NCI-H187 (cell line): Measurements from ENCODE around the gene RAB39B.

Source experiments
- DNase-seq, 2 experiments: peaks; one replicate each; lab custom pipeline; 2025; lab: John Stamatoyannopoulos, UW

The RAB39B gene

DNA sequence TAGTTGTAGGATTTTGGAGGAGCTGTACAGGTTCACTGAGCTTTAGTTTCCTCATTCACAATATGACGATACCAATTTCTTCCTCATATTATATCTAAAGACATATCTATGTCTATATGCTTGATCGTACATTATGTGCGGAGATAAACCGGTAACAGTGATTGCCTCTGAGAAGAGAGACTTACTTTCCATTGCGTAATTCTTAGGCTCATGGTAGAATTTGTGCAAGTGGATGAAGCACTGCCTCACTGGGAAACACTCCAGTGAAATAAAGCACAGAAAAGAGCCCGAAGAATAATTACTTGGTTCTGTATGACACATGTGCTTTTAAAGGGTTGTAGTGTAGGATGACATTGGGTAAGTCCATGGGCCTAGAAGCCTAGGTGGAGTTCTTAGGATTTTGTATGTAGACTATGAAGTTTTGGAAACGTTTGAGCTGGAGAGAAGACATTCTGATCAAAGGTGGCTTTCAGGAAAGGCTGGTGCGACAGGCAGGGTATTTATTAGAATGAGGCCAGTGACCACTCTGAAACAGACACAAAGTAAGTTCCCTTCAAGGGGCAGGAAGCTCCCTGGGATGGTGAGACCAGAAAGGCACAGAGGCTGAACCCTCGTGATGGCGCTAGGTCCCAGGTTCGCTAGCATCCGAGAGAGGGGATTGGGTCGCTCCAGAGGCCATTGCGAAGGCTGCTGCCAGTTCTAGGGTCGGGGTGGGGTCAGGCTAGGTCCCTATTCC is 48.7 kb downstream of the RAB39B start:
- DNase-seq, result no peak

DNA sequence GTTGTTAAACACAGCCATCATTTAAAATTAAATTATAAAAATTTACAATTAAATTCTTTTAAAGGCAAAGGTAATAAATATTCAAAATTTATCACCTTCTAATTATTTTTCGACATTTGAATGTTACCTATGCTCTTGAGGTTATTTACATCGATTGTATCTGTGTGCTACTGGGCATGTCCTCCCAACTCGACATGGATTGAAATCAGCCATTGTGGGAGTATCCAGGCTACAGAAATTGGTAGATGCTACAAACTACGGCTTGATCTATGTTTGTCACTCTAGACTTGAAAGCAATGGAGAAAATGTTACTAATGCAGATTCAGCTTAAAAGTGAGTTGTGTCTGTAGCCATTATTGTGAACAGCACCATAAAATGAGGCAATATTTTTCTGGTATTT is 50.6 kb downstream of the RAB39B start:
- no peak for DNase-seq

DNA sequence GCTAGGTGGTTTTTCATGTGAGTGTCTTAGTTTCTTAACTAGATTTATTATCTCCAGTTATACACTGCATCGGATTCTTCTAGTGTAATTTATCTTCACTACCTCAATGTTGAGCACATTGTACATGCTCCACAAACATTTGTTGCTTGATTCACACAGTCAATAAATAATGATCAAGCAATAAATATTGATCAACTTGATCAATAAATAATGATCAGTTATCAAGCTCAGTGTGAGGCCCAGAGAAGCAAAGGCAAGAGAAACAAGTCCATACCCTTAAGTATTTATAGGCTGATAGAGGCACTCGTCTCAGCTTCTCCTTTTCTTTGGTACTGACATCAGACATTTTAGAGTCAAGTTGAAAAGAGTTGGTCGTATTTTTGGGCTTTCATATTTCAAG is 53.1 kb downstream of the RAB39B start:
- DNase-seq, result no peak
